Skeletal muscle satellite cell (primary cell): ENCODE data around the gene ATP9B.

Experiments used
- H3K27me3 ChIP-seq: 2 replicates; pipeline ENCODE4 v1.7.0; 2013; ENCODE audit warnings: low read length; ENCODE audit not compliant: control insufficient read depth, insufficient read depth
- H3K36me3 ChIP-seq: 2 replicates; pipeline ENCODE4 v1.7.0; 2013; ENCODE audit warnings: mild to moderate bottlenecking, control low read depth, low read length; ENCODE audit not compliant: insufficient read depth
- H3K4me1 ChIP-seq: 2 replicates; pipeline ENCODE4 v1.7.0; 2013; ENCODE audit warnings: low read length; ENCODE audit not compliant: control insufficient read depth, insufficient read depth
- H3K4me2 ChIP-seq: 2 replicates; pipeline ENCODE4 v1.7.0; 2013; ENCODE audit warnings: mild to moderate bottlenecking, low read length
- H3K4me3 ChIP-seq: 2 replicates; pipeline ENCODE4 v1.7.0; 2013; ENCODE audit warnings: low read length
- H3K9ac ChIP-seq: 2 replicates; pipeline ENCODE4 v1.7.0; 2013; ENCODE audit warnings: mild to moderate bottlenecking, low read depth, low read length, moderate library complexity
- H3K9me3 ChIP-seq: replicated peaks from 2 replicates; pipeline ENCODE4 v1.7.0; 2013; ENCODE audit warnings: mild to moderate bottlenecking, control low read depth, low read length

ATP9B gene

DNA sequence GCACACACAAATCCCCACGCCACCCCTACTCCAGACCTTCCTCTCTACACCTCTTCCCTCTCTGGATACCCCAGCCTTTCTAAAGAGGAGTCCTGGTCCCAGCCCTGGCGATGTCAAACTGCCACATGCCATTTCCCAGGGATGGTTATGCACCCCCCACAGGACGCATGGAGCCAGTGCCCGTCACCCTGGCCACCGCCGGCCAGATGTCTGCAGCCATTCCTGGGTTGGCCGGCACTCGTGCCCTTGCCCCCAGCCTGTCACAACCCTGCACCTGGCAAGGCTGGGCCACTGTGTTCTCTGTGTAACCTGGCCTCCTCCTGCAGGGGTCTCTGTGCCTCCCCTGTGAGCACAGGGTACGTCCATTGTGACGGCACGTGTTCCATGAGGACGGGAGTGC, 268.4 kb downstream of the ATP9B start:
- H3K9ac ChIP-seq: no peak overlapping the region
- no peak overlapping the region for H3K4me2 ChIP-seq
- H3K4me3 ChIP-seq: no peak overlapping the region
- H3K36me3 ChIP-seq: peaks cover 10% of the 10 kb centered on the region
- H3K27me3 ChIP-seq: no peaks in the 10 kb centered on the region
- no peaks in the 10 kb centered on the region for H3K4me1 ChIP-seq
- H3K9me3 ChIP-seq: no peaks in the 10 kb centered on the region

DNA sequence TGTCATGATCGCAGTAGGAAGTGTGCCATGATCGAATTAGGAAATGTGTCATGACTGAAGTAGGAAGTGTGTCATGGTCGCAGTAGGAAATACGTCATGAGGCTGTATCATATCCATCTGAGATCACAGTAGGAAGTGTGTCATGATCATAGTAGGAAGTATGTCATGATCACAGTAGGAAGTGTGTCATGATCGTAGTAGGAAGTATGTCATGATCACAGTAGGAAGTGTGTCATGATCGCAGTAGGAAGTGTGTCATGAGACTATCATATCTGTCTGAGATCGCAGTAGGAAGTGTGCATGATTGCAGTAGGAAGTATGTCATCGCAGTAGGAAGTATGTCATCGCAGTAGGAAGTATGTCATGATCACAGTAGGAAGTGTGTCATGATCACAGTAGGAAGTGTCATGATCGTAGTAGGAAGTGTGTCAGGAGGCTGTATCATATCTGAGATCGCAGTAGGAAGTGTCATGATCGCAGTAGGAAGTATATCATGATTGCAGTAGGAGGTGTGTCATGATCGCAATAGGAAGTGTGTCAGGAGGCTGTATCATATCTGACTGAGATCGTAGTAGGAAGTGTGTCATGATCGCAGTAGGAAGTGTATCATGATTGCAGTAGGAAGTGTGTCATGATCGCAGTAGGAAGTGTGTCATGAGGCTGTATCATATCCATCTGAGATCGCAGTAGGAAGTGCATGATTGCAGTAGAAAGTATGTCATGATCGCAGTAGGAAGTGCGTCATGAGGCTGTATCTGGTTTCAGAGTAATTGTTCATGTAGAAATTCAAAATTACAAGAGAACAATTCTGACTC, 270.1 kb downstream of the ATP9B start:
- H3K4me3 ChIP-seq: no peak overlapping the region
- no peaks in the 10 kb centered on the region for H3K4me1 ChIP-seq
- no peaks in the 10 kb centered on the region for H3K27me3 ChIP-seq
- H3K4me2 ChIP-seq: no peak overlapping the region
- no peak overlapping the region for H3K9ac ChIP-seq
- no peaks in the 10 kb centered on the region for H3K9me3 ChIP-seq
- peaks cover 10% of the 10 kb centered on the region for H3K36me3 ChIP-seq

DNA sequence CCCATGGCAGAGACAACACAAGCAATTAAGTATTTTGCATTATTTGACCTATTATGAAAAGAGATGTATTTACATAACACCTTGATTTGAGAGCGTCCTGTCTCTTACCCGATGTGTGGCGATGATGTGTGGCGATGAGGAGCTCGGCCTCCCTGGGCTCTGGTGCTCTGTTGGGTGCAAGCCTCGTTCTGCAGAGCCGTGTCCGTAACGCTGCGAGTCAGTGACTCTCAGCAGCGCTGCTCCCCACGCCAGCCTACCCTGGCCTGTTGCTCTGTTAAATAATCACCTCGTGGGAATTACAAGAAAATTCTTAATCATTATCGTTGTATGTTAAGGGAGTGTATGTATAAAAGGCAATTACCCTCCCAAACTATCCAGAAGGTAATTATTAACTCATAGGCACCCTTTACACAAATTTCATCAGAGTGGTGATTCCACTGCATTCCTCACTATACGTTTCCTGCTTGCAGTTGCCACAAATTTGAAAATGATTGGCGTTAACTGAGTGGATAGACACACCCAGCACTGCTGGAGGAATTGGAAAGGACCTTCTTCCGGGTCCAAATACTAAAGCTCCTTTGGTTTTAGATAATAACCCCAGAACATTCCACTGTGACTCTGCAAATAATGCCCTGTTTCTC, 274.5 kb downstream of the ATP9B start:
- Histone ChIP-seq H3K36me3 (peaks cover 31% of the 10 kb centered on the region), H3K9me3 (no peaks in the 10 kb centered on the region), H3K4me3 (no peak overlapping the region), H3K4me1 (peaks cover 7% of the 10 kb centered on the region), H3K27me3 (no peaks in the 10 kb centered on the region), H3K4me2 (no peak overlapping the region), H3K9ac (no peak overlapping the region)

DNA sequence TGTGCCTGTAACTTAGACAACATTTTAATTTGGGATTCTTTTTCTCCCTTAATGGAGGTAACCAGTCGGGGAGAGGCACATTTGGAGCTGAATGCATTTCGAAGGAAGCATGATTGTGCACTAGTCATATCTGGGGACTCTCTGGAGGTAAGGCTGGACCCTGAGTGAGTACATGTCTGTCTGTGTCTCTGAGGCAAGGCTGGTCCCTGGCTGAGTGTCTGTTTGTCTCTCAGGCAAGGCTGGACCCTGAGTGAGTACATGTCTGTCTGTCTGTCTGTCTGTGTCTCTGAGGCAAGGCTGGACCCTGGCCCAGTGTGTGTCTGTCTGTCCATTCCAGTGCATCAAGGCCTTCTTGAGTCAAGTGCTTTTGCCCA, 275.0 kb downstream of the ATP9B start:
- Histone ChIP-seq H3K27me3 (no peaks in the 10 kb centered on the region), H3K4me2 (no peak overlapping the region), H3K4me1 (peaks cover 7% of the 10 kb centered on the region), H3K36me3 (peaks cover 27% of the 10 kb centered on the region), H3K9me3 (no peaks in the 10 kb centered on the region), H3K9ac (no peak overlapping the region), H3K4me3 (no peak overlapping the region)

DNA sequence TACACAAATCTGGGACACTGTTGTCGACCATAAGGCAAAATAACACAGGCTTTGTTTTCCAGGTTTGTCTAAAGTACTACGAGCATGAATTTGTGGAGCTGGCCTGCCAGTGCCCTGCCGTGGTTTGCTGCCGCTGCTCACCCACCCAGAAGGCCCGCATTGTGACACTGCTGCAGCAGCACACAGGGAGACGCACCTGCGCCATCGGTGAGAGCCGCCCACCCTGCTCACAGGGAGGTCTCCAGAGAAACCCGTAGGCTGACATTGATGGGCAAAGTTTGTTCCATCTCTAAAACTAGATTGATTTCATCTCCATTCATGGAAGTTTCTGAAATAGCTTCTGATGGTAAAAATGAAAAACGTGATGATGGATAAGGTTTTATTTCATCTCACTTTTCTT, 276.2 kb downstream of the ATP9B start:
- Histone ChIP-seq H3K9me3 (no peaks in the 10 kb centered on the region), H3K9ac (no peak overlapping the region), H3K4me2 (no peak overlapping the region), H3K4me3 (no peak overlapping the region), H3K36me3 (peaks cover 27% of the 10 kb centered on the region), H3K4me1 (peaks cover 7% of the 10 kb centered on the region), H3K27me3 (no peaks in the 10 kb centered on the region)

DNA sequence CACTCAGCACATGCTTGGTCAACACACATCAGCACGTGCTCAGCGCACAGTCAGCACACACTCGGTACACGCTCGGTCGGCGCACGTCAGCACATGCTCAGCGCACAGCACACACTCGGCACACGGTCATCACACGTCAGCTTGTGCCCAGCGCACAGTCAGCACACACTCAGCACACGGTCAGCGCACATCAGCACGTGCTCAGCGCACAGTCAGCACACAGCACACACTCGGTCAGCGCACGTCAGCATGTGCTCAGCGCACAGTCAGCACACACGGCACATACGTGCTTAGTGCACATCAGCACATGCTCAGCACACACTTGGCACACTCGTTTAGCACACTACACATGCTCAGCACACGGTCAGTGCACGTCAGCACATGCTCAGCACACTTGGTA, 276.8 kb downstream of the ATP9B start:
- H3K4me2 ChIP-seq: no peak overlapping the region
- H3K4me3 ChIP-seq: no peak overlapping the region
- peaks cover 7% of the 10 kb centered on the region for H3K4me1 ChIP-seq
- H3K9ac ChIP-seq: no peak overlapping the region
- no peaks in the 10 kb centered on the region for H3K9me3 ChIP-seq
- peaks cover 27% of the 10 kb centered on the region for H3K36me3 ChIP-seq
- H3K27me3 ChIP-seq: no peaks in the 10 kb centered on the region

DNA sequence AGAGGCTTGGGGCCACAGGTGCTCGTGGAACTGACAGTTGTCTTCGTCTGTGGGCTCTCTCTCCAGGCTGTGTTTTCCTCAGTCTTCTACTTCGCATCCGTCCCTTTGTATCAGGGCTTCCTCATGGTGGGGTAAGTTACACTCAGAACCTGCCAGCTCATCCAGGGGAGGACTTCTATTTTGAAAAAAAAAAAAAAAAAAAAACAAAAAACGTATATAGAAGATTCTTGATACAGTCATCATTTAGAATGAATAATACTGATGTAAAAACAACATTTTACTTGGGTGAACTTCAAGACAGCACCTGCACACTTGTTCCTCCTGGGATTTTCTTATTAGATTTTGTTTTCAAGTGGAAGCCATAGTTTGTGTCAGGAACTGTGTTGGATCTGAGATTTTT, 278.9 kb downstream of the ATP9B start:
- Histone ChIP-seq H3K36me3 (peaks cover 27% of the 10 kb centered on the region), H3K27me3 (no peaks in the 10 kb centered on the region), H3K9me3 (no peaks in the 10 kb centered on the region), H3K4me3 (no peak overlapping the region), H3K4me2 (no peak overlapping the region), H3K4me1 (peaks cover 7% of the 10 kb centered on the region), H3K9ac (no peak overlapping the region)

DNA sequence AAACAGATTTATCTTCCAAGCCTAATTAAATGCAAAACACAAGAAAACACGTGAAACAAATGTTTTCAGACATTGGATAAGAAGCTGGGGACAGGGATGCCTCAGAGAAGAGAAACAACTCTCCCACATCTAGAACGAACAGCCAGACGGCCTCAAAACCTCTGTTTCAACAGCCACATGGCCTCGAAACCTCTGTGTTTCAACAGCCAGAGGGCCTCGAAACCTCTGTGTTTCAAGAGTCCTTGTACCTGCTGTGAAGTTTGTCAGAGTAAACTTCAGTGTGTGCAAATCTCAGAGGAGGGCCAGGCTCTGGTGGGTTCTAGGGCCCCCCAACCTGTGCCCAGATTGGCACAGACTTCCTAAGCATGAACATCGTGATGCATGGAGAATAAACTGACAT, 283.2 kb downstream of the ATP9B start:
- Histone ChIP-seq H3K9me3 (no peaks in the 10 kb centered on the region), H3K36me3 (peaks cover 5% of the 10 kb centered on the region), H3K4me1 (peaks cover 7% of the 10 kb centered on the region), H3K4me2 (no peak overlapping the region), H3K9ac (no peak overlapping the region), H3K27me3 (no peaks in the 10 kb centered on the region), H3K4me3 (no peak overlapping the region)

DNA sequence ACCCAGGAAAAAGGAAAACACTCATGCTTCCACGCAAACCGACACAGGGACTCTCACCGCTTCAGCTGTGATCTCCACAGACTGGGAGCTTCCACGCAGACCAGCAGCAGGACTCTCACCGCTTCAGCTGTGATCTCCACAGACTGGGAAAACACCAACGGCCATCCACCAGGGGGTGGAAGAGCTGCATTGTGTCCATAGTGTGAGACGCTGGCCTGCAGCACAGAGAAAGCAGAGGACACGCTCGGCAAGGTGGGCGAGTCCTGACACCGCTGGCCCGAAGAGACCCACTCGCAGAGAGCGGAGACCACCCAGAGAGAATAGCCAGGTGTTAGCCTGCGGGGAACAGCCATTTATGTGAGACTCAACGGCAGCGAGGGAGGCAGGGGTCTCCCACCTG, 284.1 kb downstream of the ATP9B start:
- no peaks in the 10 kb centered on the region for H3K36me3 ChIP-seq
- peaks cover 3% of the 10 kb centered on the region for H3K4me1 ChIP-seq
- H3K27me3 ChIP-seq: no peaks in the 10 kb centered on the region
- H3K4me3 ChIP-seq: no peak overlapping the region
- H3K9me3 ChIP-seq: no peaks in the 10 kb centered on the region
- H3K4me2 ChIP-seq: no peak overlapping the region
- no peak overlapping the region for H3K9ac ChIP-seq

DNA sequence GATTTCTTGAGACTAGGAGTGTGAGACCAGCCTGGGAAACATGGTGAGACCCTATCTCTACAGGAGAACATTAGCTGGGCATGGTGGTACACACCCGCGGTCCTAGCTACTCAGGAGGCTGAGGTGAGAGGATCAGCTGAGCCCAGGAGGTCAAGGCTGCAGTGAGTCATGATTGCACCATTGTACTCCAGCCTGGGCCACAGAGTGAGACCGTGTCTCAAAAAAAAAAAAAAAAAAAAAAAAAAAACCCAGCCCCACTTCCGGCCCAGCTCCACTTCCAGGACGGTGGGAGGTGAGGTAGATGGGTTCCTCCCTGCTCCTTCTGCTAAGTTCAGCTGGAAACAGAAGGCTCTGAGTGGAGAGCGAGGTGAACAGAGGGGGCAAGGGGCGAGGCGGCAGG, 285.2 kb downstream of the ATP9B start:
- no peak overlapping the region for H3K4me2 ChIP-seq
- H3K27me3 ChIP-seq: no peaks in the 10 kb centered on the region
- no peaks in the 10 kb centered on the region for H3K36me3 ChIP-seq
- H3K4me1 ChIP-seq: no peaks in the 10 kb centered on the region
- no peak overlapping the region for H3K4me3 ChIP-seq
- no peak overlapping the region for H3K9ac ChIP-seq
- H3K9me3 ChIP-seq: no peaks in the 10 kb centered on the region

DNA sequence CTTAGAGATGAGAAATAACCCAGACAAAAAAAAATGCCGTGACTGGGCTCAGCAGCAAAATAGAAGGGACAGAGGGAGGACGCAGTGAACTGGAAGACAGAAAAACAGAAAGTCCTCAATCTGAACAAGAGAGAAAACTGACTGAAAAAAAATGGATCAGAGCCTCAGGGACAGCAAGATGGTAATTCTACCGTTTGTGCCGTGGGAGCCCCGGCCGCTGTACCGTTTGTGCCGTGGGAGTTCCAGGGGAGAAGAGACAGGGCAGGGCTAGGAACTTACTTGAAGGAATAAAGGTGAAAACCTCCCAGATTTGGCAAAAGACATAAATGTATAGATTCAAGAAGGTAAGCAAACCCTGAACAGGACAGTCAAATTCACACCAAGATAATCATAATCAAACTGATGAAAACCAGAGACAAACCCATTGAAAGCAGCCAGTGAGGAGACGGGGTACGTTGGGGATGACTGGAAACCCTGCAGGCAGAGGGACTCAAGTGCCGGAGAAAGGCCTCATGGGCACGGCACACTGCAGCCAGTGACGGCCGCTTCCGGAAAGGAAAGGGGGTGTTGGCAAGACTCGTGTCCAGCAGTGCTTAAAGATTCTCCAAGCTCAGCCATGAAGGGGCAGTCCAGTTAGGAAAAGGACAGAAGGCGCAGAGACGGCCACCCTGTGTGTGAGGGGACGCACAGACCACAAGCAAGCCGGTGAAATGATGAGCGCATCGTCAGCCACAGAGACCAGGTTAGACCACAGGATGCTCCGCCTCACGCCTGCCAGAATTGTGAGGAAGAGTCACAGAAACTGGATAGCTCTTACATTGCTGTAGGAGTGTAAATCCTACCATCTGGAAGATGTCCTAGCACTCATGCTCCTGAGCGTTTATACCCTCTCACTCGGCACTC, 286.5 kb downstream of the ATP9B start:
- peaks cover 1% of the 10 kb centered on the region for H3K36me3 ChIP-seq
- H3K9ac ChIP-seq: no peak overlapping the region
- no peak overlapping the region for H3K4me3 ChIP-seq
- no peak overlapping the region for H3K4me2 ChIP-seq
- no peaks in the 10 kb centered on the region for H3K27me3 ChIP-seq
- no peaks in the 10 kb centered on the region for H3K9me3 ChIP-seq
- no peaks in the 10 kb centered on the region for H3K4me1 ChIP-seq
